GM19240 (cell line): Measurements from ENCODE around the gene OR8D1.

Experiments
- DNase-seq: peaks from one replicate; pipeline ENCODE4 v3.0.0; 2011; ENCODE audit warnings: low spot score; ENCODE audit not compliant: insufficient read length

OR8D1 gene

DNA sequence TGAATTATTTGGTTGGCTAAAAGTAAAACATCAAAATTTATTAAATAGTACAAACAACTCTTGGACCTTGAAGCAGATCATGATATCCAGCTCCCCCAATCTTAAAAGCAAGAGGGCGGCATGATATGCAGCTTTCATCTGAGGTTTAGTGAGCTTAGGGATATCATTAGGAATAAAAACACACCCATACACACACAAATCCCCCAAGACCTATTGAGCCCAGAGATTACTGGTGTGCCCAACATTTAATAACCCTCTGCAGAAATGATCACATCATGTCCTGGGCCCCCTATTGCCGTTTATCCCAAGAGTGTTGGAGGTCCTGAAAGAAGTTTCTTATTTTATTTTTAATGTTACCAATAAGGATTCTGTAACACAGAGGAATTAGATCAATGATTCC lies at the start of gene OR8D1:
OR8D1 (minus strand) TSS at position 101 of the 400 bp plus-strand sequence. CDS start 3,183 bp downstream, outside the sequence.
- DNase-seq = no peak

DNA sequence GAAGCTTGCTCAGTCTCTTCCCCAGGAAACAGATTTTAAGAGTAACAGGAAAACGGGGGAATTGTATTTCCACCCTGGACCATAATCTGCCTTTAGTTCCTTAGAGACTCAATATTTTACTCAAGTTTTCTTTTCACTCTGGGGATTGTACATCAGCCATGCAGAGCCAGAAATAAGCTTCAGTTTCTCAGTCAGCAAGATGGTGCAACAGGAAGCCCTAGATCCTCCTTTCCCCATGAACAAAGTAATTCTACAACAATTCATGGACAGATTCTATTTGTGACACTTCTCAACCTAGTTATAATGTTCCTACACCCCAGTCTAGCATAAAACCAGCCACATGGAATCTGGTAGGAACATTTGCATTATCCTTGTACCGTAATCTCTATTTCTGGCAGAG lies 45.8 kb upstream of the OR8D1 start:
- DNase-seq = no peak

DNA sequence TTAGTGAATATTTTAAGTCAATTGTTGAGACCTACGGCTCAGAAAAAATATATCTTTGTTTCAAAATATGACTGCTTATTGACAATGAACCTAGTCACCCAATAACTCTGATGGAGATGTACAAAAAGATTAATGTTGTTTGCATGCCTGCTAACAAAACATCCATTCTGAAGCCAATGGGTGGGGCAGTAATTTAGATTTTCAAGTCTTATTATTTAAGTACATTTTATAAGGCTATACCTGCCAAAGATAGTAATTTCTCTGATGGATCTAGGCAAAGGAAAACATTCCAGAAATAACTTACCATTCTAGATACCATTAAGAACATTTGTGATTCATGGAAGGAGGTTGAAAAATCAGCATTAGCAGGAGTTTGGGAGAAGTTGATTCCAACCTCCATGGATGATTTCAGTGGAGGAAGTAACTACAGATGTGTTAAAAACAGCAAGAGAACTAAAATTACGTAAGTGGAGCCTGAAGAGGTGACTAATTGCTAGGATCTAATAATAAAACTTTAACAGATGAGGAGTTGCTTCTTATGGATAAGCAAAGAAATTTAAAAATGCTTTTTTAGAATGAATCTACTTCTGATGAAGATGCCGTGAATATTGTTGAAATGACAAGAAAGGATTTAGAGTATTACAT lies 32.7 kb upstream of the OR8D1 start:
- DNase-seq = no peak

- no peak for DNase-seq
These were observed 30.6 kb upstream of the OR8D1 start for GRCh38 chr11:124344346-124344745.

GRCh38 chr11:124340142-124340447 lies 26.3 kb upstream of the OR8D1 start:
- no peak for DNase-seq

DNA sequence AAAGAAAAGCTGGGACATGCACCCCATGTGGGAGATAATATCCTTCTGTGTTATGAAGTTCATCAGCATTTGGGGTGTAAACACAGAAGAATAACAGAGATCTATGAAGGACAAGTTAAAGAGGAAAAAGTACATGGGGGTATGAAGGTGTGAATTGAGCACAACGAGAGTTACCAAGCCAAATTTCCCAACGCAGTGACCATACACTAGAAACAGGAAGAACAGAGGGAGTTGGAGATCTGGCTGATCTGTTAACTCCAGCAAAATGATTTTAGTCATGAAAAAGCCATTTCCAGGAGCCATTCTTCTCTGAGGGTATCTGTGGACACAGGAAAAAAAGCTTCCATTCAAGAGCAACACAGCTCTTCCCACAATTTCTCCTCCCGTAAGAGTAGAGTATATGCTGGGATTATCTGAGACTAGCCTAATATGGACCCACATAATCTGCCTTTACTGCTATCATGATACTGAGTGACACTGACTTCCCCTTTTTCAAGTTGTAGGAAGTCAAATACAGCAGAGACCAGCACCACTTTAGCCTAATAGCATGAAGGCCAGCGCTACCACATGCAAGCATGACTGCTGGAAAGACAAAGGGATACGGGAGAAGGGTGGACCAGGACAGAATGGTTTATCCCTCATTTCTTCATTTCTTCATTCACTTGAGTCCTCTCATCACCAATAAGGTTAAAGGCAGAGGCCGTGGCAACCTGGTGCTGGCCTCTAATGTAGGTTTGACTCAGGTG lies 25.8 kb upstream of the OR8D1 start:
- DNase-seq = no peak

- DNase-seq = no peak
These were observed 18.1 kb upstream of the OR8D1 start for GRCh38 chr11:124331873-124332272.

DNA sequence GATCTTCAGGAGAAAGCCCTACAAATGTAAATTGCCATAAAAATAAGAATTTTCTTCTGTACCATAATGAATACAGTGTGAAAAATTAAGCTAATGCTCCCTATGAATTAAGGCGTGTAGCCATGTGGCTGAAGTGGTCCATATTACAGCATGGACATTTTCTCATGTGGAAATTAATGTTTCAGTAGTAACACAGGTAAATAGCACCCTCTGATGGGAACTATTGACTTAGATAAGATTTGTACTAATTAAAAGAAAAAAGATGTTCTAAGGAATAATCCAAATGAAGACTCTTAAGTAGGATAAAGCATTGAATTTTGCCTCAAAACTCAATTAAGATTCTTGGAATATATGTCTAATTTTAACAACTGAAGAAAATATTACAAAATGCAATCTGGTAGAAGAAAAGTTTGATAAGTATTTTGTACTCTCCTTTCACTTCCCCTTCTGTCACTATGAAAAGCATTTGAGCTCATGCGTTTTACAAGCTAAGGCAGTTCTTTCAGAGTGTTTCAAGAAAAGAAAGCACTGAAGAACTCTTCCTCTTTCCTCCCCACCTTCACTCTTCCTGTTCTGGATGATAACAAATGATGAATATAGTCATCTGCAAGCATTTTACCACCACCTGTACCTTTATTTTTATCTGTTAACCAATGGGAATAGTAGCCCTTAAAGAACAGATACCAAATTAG lies 16.2 kb upstream of the OR8D1 start:
- DNase-seq = peak; percentile 1

- no peak for DNase-seq
These were observed 14.0 kb upstream of the OR8D1 start for GRCh38 chr11:124327775-124328174.

- DNase-seq = no peak
These were observed 8.6 kb upstream of the OR8D1 start for GRCh38 chr11:124322356-124322755.

DNA sequence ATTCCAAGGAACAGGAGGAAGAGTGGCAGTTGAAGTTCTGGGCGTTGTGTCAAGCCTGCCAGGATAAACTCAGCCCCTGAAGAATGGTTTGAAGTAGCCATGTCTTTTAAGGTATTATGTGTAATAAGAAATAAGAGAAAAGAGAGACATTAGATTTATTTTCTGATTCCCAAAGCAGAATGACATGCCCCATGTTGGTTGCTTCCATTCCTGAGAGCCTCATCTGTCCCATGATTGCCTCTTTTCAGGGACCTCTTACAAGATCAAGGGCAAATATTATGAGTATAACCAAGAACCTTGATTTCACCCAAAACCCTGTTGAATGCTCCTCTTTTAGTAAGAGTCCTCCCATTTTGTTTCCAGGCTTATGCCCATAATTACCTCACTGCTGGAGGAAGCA lies 6.3 kb upstream of the OR8D1 start, which contains the start of gene OR8D2:
OR8D2 (minus strand) TSS at position 101 of the 400 bp plus-strand sequence; CDS start at position 101, 0 bp downstream.
- no peak for DNase-seq

GRCh38 chr11:124315052-124315451 lies 1.3 kb upstream of the OR8D1 start:
- no peak for DNase-seq

- DNase-seq = no peak
These were observed 618 bp downstream of the OR8D1 start for GRCh38 chr11:124313131-124313530.

DNA sequence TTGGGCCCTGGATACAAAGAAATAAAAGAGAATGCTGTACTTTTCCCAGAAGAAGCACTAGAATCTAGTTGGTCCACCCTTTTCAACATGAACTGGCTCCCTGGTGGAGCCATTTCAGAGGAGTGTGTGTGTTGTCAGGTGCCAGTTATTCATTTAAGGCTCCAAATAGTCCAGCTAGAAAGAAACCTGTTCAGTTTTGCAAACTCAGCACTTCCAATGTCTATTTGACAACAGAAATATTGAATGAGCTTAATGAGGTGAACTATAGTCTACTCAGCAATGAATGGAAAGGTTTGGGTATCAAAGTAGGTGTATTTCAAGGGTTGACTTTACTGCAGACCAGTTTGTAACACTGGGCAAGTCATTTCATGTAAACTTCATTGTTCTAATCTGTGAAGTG lies 2.1 kb downstream of the OR8D1 start:
- no peak for DNase-seq

DNA sequence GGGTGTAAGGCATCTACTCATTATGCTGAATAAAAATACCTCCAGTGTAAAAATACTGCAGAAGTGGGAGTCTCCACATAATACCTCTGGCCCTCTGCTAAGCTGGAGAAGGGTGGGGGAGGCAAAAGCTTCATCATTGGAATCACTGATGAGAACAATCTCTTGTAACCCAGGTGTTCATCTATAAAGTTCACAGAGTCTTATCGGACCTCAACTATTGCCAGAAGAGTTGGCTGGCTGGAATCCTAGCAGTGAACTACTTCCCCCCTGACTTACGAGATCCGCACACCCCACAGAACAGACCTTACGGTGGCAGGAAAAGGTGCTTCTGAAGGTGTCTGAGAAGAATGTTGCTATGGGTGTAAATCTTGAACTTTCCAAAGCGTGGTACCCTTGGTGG lies 2.5 kb downstream of the OR8D1 start:
- no peak for DNase-seq

GRCh38 chr11:124310721-124311120 lies 3.0 kb downstream of the OR8D1 start:
- DNase-seq = no peak

DNA sequence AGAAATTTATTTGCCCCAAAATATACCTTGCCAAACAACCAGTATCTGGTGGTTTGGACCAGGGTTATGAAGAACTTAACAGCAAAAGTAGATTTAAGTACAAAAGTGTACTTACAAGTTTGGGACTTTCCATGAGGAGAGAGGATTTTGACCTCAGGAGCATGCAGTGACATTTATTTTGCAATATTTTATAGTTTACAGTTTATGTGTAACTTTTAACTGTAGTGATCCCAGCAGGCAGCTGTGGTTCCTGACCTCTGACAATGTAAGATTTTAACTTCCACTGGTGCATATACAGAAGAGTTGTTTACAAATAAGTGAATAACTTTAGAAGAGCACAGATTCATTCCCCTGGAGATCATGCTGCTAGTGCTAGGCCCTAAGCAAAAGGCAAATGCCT lies 6.7 kb downstream of the OR8D1 start:
- DNase-seq = no peak

- no peak for DNase-seq
These were observed 11.2 kb downstream of the OR8D1 start for GRCh38 chr11:124302347-124303125.

DNA sequence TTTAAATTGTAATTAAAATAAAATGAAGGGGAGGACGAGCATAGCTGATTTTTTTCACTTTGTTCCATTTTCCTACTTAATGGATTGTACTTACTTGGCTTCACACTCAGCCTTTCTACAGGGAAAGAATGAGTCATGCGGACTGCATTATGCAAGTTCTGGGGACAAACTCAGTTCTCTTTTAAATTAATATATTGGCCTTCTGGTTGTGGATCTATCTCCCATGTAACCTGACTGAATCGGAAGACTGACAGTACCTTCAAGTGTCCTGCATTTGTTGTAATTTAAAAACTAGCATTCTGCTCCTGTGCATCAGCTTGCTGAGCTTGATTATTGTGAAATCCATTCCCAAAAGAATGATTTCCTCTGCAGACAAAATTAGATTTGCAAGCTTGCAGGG lies 12.2 kb downstream of the OR8D1 start:
- no peak for DNase-seq

DNA sequence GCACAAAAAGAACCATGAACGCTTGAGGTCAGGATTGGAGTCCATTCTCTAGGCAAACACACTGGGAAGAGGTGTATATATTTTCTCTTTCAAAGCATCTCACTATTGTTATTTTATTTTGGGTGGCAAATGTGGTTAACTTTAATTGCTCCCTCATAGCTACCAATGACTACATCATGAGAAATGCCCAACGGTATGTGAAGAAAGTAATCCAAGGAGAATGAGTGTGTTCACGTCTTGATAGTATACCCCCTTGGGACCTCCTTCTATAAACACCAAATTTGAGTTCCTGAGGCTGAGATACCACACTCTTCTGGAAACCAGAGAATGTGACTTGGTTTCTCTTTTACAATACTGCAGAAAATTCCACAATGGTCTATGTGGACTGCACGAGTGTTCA lies 15.8 kb downstream of the OR8D1 start:
- no peak for DNase-seq

DNA sequence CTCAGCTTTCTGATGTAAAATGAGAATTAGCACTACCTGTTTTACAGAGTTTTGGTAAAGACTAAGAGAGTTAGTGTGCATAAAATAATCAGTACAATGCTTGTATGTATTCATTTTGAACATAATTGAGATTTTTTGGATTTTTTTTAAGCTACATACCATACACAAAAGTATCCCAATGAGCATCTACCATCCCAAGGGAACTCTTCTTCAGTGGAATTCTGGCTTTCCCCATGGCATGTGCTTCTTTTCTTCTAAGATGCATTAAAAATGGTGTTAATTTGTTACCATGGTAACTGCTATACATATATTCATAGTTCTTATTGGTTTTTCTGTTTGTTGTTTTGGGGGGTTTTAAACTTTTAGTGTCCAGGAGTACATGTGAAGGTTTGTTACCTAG lies 17.7 kb downstream of the OR8D1 start:
- no peak for DNase-seq

- DNase-seq = no peak
These were observed 19.1 kb downstream of the OR8D1 start for GRCh38 chr11:124294687-124295086.
